ENCODE data around the gene RAET1E.
"Not testable (repeated sequence)": the region's sequence is repeated elsewhere in the genome, so short reads cannot be mapped to it uniquely, and the experiment has no call there.

RAET1E gene

GRCh38 chr6:149927025-149927424, 29.1 kb upstream of the RAET1E start:
- not testable (repeated sequence) for DNase-seq (ENCODE audit: low read depth in 2 of 2)

- peak; percentile 40 to 42 for DNase-seq (ENCODE audit: low read depth in 2 of 2)
Measured at GRCh38 chr6:149925974-149926777, 28.3 kb upstream of the RAET1E start.

- DNase-seq (ENCODE audit: low read depth in 2 of 2), result no peak
Measured at GRCh38 chr6:149925253-149925973, 27.5 kb upstream of the RAET1E start.

GRCh38 chr6:149924933-149925252, 27.0 kb upstream of the RAET1E start:
- DNase-seq (ENCODE audit: low read depth in 2 of 2), result no peak

- DNase-seq (ENCODE audit: low read depth in 2 of 2), result no peak
Measured at GRCh38 chr6:149924206-149924932, 26.5 kb upstream of the RAET1E start.

- DNase-seq (ENCODE audit: low read depth in 2 of 2), result no peak
Measured at GRCh38 chr6:149923327-149923986, 25.5 kb upstream of the RAET1E start.

GRCh38 chr6:149922642-149923326, 24.9 kb upstream of the RAET1E start, which contains the start of gene RAET1G:
Gene RAET1G, minus strand, starts transcription at chr6:149923121. Its CDS starts 111 bp downstream, at chr6:149923010.
- DNase-seq (ENCODE audit: low read depth in 2 of 2), result peak; percentile 87 to 89

- not testable (repeated sequence) for DNase-seq (ENCODE audit: low read depth in 2 of 2)
Measured at GRCh38 chr6:149922091-149922490, 24.2 kb upstream of the RAET1E start.

GRCh38 chr6:149921361-149921760, 23.4 kb upstream of the RAET1E start:
- DNase-seq (ENCODE audit: low read depth in 2 of 2), result no peak

- DNase-seq (ENCODE audit: low read depth in 2 of 2), result no peak
Measured at GRCh38 chr6:149919834-149920225, 21.9 kb upstream of the RAET1E start.

GRCh38 chr6:149919126-149919833, 21.4 kb upstream of the RAET1E start:
- not testable (repeated sequence) for DNase-seq (ENCODE audit: low read depth in 2 of 2)

GRCh38 chr6:149918151-149918905, 20.4 kb upstream of the RAET1E start:
- DNase-seq (ENCODE audit: low read depth in 2 of 2), result no peak

GRCh38 chr6:149917679-149918078, 19.8 kb upstream of the RAET1E start:
- no peak for DNase-seq (ENCODE audit: low read depth in 2 of 2)

- DNase-seq (ENCODE audit: low read depth in 2 of 2), result no peak
Measured at GRCh38 chr6:149915970-149916865, 18.3 kb upstream of the RAET1E start.

- no peak for DNase-seq (ENCODE audit: low read depth in 2 of 2)
Measured at GRCh38 chr6:149913540-149914240, 15.8 kb upstream of the RAET1E start.

GRCh38 chr6:149913085-149913484, 15.2 kb upstream of the RAET1E start:
- DNase-seq (ENCODE audit: low read depth in 2 of 2), result no peak

- not testable (repeated sequence) for DNase-seq (ENCODE audit: low read depth in 2 of 2)
Measured at GRCh38 chr6:149912680-149913079, 14.8 kb upstream of the RAET1E start.

GRCh38 chr6:149910721-149911151, 12.8 kb upstream of the RAET1E start:
- no peak for DNase-seq (ENCODE audit: low read depth in 2 of 2)
